Kidney capillary endothelial cell (primary cell): ENCODE data around the gene CARMIL3.
"Not testable (repeated sequence)": the region's sequence is repeated elsewhere in the genome, so short reads cannot be mapped to it uniquely, and the experiment has no call there.

Experiments used
- DNase-seq: peaks from one replicate; pipeline ENCODE4 v3.0.0-alpha.2; 2018; ENCODE audit warnings: low spot score

Gene CARMIL3

DNA sequence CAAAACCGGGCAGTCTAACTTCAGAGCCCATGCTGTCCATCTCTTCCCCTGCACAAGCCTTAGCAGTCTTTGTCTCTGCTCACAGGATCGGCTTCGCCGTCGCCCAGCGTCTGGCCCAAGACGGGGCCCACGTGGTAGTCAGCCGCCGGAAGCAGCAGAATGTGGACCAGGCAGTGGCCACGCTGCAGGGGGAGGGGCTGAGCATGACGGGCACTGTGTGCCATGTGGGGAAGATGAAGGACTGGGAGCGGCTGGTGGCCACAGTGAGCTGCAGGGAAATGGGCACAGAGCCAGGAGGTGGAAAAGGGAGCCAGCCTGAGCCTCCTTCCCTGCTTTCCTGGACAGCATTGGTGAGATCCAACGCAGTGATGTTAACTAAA is 14.2 kb upstream of the CARMIL3 start:
- no peak for DNase-seq

DNA sequence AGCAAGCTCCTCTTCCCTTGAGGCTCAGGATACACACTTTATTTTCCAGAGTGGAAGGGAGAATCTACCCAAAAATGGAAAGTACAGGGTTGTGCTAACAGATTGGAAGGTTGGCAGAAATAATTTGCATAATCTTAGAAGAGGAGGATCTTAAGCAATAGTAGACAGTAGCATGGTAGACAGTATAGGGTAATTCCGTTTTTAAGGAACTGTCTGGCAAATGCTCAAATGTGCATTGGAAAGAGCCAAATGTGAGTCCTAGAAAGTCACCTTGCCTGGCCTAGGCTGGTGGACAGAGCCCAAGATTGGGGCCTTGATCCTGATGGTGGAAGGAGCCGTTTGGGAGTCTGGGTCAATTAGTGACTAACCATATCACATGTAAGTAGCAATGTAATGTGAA is 13.1 kb upstream of the CARMIL3 start:
- DNase-seq = no peak

DNA sequence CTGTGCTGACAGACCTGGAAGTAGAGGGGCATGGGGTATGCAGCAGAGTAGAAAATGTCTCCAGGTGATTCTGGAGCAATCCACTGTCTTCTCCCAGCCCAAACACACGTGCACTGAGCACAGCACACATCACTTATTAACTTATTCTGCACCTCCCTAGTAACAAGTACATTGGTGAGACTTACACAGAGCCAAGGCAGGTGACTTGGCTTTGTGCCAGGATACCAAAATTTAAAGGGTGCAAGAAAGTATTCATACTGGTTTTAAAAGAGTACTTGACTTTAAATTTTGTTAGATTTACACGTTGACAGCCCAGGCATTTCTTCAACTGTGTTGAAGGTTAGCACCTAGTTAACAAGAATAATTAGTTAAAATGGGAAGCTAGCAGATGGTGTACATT is 11.1 kb upstream of the CARMIL3 start:
- no peak for DNase-seq

DNA sequence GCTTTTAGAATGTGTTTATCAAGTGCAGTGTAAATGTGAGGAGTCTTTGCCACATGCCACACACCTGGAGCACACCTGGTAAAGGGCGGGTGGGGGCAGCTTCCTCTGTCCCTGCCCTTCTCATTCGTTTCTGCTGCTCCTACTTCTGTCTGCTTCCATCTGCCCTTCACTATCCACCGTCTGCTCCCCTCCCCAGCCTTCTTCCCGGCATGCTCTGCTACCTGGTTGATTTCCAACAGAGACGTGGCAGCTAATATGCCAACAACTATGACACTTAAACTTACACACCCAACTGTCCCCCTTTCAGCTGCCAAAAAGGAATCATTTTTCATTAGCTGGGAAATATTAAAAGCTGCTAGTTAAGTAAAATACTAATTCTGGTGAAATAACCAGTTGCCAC is 9.1 kb upstream of the CARMIL3 start:
- no peak for DNase-seq

DNA sequence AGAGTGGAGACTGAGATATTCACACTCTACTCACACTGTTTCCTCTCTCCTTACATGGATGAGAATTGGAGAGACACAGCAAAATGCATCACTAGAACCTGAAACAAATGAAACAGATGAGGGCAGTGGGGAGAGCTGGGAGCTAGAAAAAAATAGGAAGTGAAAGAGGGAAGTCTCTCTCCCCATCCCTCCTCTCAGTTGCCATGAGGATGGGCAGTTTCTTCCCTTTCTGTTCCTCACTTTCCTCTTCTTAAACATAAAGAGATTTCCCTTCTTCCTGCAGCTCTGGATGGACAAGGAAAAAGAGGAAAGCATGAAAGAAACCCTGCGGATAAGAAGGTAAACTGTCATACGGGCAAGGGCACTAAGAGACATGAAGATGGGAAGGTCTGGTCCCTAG is 2.8 kb upstream of the CARMIL3 start:
- not testable (repeated sequence) for DNase-seq

DNA sequence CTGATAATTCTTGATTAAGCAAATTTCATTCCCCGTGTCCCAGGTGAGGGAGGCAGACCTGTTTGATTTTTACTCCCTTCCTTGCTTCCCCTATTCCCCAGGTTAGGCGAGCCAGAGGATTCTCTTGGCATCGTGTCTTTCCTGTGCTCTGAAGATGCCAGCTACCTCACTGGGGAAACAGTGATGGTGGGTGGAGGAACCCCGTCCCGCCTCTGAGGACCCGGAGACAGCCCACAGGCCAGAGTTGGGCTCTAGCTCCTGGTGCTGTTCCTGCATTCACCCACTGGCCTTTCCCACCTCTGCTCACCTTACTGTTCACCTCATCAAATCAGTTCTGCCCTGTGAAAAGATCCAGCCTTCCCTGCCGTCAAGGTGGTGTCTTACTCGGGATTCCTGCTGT is 1.1 kb upstream of the CARMIL3 start:
- DNase-seq = not testable (repeated sequence)

DNA sequence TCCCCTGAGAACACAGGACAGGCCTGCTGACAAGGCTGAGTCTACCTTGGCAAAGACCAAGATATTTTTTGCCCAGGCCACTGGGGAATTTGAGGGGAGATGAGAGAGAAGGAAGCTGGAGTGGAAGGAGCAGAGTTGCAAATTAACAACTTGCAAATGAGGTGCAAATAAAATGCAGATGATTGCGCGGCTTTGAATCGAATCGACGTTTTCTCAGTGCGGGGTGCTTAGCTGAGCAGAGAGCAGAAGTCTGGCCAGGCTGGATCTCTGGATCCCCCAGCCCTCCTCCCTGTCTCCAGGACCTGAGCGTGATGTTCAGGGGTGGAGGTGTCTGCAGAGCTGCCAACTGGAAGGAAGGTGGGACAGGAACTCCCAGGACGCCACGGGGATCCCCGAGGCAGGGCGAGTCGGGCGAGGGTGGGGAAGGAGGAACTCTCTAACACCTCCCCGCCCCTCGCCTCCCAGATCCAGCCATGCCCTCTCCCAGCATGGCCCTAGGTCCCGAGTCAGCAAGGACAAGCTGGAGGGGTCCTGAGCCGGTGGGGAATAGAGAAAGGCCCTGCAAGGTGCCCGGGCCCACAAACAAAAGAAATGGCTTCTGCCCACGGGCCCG is 527 bp upstream of the CARMIL3 start:
- no peak for DNase-seq

DNA sequence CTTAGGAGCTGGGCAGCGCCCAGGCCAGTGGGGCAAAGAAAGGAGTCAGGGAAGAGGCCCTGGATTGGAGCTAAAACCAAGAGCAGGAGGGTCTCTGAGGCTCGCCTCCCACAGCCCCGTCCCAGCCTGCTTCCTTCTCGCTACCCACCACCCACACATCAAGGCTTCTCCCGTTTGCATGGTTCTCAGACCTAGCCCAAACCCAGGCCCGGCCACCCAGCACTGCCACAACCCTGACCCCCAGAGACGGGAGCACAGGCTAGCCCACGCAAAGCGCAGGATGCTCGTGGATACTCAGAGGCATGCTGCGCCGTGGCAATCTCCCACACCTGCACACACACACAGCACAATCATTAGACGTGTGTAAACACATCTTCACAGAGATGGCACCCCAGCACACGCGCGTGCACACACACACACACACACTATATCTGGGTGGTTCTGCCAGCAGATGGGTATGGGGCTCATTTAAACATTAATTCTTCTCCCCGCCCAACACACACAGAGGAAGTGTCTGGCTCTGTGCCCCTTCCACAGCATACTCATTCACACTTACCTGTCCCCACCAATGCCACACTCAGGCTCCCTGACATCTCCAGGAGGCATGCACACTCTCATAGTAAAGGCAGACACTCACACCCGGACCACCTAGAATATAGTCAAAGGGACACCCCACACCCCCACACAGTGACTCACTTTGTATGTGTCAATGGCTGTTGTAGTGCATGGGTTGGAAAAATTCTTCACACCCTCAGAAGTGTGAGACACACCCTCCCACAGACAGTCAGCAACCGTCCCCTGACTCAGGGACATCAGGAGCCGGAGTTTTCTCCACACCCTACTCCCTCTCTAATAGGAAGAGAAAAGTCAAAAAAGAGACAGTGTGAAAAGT is 1.1 kb downstream of the CARMIL3 start:
- DNase-seq = no peak

DNA sequence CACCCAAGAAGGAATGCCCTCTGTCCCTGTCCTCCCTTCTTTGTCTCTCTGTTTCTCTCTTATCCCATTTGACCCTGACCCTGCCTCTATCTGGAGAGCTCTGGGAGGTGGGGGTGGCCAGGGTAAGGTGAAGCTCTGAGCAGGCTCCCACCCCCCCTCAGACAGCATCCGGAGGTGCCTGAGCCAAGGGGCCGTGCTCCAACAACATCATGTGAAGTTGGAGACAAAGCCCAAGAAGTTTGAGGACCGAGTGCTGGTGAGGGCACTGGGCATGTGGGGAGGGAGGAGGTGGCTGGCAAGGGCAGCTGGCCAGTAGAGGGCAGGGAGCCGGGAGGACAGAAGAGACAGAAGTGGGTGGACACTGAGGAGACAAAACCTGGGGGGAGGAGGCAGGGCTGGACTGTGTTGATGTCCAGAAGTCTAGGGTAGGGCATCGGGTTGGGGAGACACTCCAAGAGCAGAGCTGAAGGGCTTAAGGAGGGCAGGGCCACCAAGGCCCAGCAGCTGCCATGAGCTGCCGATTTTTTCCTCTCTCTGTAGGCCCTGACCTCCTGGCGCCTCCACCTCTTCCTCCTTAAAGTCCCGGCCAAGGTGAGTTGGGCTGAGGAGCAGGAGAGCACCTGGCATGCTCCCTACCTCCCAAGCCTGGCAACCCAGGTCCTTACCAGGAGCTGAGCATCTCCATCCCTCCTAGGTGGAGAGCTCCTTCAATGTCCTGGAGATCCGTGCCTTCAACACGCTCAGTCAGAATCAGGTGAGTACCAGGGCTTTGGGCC is 1.9 kb downstream of the CARMIL3 start:
- no peak for DNase-seq

DNA sequence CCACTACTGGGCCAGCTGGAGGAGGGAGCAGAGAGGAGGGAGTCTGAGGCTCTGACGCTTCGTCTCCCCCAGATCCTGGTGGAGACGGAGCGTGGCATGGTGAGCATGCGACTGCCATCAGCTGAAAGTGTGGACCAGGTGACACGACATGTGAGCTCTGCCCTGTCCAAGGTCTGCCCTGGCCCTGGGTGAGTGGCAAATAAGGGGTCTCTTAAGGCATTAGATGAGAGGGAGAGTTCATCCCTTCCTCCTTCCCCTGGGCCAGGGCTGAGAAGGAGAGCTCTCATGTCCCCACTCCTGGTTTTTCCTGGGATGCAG is 2.5 kb downstream of the CARMIL3 start:
- DNase-seq = no peak

DNA sequence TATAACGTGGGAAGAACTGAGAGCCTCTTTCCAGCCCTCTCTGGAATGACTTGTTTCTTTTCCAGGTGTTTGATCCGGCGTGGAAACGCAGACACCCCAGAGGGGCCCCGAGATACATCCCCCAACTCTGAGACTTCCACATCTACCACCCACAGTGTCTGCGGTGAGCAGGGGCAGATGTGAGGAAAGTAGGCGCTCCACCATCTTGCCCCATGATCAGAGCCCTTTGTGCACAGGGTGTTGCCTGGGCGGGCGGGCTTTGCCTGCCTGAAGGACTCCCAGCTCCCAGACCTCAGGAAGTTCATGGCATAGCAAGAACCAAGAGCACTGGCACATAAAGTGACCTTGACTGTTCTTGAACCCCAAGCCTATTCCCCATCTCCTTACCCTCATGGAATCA is 2.8 kb downstream of the CARMIL3 start:
- no peak for DNase-seq

DNA sequence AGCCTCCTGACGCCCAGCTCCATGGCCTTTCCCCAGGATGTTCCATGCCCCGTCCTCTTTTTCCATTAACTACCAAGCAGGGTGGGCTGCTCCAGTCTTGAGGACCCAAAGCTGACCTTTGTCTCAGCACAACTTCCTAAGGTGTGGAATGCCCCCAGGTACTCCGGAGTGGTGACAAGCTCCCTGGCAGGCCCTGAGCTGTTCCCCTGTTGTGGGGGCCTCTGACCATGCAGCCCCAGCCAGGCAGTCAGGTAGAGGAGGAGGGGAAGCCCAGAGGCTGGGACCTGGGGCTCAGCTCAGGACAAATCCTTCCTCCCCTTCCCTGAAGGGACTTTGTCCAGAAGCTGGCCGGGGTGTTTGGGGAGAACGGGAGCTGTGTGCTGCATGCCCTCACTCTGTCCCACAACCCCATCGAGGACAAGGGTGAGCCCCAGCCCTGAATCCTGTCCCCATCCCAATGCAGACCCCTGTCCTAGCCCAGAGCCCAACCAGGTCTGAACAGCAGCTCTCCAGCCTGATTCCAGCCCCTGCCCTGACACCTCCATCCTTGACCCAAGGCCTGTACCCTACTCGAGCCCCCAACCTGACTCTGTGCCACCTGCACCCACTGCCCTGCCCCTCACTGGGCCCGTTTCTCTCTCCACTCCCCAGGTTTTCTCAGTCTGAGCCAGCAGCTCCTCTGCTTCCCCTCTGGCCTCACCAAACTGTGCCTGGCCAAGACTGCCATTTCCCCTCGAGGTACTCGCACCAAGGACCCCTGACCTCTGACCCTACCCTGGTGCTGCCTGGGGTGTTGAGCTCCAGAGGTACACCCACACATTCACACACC is 4.4 kb downstream of the CARMIL3 start:
- DNase-seq = no peak

DNA sequence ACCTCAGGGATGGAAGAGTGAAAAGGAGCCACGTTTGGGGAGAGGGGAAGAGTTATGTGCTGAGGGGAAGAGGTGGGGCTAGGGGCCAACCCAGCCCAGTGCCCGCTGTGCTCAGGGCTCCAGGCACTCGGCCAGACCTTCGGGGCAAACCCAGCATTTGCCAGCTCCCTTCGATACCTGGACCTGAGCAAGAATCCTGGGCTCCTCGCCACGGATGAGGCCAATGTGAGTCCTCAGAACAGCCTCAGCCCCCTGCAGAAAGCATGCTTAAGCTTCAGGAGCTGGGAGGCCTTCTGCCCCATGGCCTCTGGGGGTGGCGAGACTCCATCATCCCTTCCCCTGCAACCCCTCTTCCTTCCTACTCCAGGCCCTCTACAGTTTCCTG is 5.0 kb downstream of the CARMIL3 start:
- DNase-seq = no peak

DNA sequence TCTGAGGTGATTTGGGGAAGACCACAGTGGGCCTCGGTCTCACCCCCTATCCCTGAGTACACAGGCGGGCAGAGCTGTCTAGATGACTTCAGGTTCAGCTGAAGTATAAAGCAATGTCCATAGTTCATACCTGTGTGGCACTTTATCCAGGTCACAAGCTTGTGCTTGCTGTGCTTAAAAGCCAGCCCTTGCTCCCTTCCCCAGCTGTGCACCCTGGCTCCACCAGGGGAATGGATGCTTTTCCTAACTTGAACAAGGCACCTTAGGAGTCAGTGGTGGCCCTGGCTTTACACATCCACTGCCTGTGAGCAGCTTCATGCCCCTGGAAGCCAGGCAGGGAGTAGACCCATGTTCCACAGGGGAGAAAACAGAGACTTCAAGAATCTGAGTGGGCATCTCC is 5.5 kb downstream of the CARMIL3 start:
- no peak for DNase-seq

DNA sequence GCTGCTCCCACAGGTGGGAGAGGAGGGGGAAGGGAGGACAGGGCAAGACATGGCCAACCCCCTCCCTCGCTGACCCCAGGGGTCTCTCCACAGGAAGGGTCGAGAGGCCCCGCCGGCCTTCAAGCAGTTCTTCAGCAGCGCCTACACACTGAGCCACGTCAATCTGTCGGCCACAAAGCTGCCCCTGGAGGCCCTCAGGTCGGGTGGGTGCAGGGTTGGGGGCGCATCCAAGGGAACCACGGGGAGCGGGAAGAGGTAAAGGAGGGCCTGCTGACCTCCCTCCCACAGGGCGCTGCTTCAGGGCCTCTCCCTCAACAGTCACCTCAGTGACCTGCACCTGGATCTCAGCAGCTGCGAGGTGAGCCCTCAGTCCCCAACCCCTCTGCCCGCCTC is 6.1 kb downstream of the CARMIL3 start:
- DNase-seq = no peak

DNA sequence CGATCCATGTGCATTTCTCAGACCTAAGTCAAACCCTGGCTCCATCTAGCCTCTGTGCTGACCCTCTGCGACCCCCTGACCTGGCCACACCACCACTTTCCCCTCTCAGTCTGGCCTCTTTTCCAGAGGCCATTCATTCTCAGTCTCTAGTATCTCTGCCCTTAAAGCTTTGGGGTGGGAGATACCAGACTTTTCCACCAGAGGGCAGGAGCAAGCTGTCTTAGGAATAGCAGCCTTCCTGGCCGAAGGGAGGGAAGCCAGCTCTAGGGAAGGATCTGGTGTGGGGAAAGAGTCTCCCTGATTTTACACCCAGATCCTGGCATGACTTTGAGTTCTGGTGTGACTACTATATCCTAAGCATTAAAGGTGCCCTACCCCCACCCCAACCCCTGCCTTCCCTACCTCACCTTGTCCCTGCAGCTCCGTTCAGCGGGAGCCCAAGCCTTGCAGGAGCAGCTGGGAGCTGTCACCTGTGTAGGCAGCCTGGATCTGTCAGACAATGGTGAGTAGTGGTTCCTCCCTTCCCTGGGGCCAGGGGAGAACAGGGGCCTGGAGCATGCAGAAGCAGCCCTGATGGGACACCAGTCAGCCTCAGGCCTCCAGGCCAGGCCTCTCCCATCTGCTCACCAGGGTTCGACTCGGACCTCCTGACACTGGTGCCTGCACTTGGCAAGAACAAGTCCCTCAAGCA is 6.6 kb downstream of the CARMIL3 start:
- peak; percentile 52 for DNase-seq

DNA sequence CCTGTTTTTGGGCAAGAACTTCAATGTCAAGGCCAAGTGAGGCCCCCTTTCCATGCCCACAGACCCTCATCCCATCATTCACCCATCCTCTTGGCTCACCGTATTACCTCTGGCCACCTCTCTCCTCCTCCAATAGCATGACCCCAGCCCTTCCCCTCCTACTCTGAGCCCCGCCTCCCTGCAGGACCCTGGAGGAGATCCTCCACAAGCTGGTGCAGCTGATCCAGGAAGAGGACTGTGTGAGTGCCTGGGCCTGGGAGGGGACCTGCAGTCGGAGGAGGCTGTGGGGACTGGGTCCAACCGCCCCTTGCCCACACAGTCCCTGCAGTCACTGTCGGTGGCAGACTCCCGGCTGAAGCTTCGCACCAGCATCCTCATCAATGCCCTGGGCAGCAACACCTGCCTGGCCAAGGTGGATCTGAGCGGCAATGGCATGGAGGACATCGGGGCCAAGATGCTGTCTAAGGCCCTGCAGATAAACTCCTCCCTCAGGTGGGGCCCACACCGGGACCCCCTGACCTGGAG is 7.2 kb downstream of the CARMIL3 start:
- DNase-seq = no peak

DNA sequence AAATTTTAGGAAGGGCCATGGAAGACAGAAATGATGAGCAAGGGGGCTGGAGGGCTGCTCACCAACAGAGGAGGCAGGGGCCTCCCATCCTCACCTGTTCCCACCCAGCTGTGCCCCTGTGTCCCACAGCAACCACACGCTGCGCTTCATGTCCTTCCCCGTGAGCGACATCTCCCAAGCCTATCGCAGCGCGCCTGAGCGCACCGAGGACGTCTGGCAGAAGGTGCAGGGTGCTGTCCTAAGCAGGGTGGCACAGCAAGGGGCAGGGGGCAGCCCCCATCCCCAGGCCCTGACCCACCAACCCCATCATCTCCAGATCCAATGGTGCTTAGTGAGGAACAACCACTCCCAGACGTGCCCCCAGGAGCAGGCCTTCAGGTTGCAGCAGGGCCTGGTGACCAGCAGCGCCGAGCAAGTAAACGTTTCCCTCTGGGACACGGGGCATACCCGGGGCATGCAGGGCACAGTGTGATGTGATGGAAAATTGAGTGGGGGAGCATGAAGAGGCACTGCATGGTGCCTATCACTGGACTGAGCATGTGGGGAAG is 8.1 kb downstream of the CARMIL3 start:
- DNase-seq = no peak

DNA sequence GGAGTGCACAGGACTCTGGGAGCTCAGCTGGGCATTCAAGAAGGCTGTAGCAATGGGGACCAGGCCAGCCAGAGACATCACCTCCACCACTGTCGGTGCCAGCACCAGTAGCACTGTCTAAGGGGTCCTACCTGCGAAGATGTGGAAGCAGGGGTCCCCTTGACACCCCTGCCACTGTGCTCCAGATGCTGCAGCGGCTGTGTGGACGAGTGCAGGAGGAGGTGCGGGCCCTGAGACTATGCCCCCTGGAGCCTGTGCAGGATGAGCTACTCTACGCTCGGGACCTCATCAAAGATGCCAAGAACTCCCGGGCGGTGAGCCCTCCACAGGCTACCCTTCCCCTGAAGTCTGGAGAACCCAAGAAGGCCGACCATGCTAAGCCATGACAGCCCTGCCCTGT is 8.6 kb downstream of the CARMIL3 start:
- DNase-seq = no peak

DNA sequence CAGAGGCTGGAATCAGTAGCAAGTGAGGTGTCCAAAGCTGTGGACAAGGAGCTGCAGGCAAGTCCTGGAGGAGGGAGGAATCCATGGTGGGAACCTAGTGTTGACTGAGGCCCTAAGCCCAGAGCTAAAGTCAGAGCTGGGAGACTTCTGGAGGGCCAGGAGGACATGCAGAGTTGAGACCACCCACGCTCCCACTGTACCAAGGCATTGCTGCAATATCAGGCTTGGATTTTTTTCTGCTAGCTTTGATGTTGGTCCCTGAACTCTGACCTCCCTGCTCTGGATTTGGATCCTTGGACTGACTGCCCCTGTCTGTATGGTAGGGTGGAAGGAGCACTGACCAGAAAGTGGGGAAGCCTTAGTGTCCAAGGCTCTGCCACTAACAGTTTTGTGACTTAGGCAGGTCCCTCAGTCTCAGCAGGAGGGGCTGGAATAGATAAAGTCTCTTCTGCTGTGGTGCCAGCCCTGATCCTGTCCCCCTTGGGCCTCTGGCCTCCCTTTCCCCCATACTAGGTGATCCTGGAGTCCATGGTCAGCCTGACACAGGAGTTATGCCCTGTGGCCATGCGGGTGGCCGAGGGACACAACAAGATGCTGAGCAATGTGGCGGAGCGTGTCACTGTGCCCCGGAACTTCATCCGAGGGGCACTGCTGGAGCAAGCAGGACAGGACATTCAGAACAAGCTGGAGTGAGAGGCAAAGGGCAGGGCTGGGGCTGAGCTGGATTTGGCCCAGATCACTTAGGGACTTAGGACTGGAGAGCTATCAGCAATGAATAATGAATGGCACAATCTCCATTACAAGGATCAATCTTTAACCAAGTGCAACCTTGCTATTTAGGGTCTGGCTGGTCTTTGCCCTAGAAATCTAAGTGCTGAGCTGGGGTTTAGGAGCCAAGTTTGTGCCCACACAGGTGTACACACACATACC is 9.4 kb downstream of the CARMIL3 start:
- no peak for DNase-seq
